ENCODE results near the gene SPATA31D3.
"Not testable (repeated sequence)": the region's sequence is repeated elsewhere in the genome, so short reads cannot be mapped to it uniquely, and the experiment has no call there.

Gene SPATA31D3

GRCh38 chr9:81979196-81979595 is 35.9 kb downstream of the SPATA31D3 start:
- H3K36me3 ChIP-seq (ENCODE audit: insufficient read depth, insufficient read length, low read length), result no peaks in the 10 kb centered on the region
- H3K4me3 ChIP-seq (ENCODE audit: insufficient read length, low read depth), result no peak overlapping the region
- H3K9ac ChIP-seq (ENCODE audit: insufficient read length, low read depth), result no peak overlapping the region
- H3K9me3 ChIP-seq (ENCODE audit: insufficient read depth, low read length), result no peaks in the 10 kb centered on the region
- no peak for DNase-seq (ENCODE audit: low read depth, low spot score)
- H3K4me1 ChIP-seq (ENCODE audit: insufficient read depth, insufficient read length), result no peaks in the 10 kb centered on the region
- no peak for TF ChIP-seq SUZ12 (IDR thresholded peaks at IDR 0.05; ENCODE audit: extremely low read depth, insufficient read depth, insufficient read length)
- no peak for TF ChIP-seq ZNF274 (IDR thresholded peaks at IDR 0.05; ENCODE audit: low read depth, low read length)
- no peak for TF ChIP-seq YY1 (IDR thresholded peaks at IDR 0.05; ENCODE audit: insufficient read depth, insufficient read length)
- no peaks in the 10 kb centered on the region for H3K27me3 ChIP-seq (ENCODE audit: insufficient read depth, insufficient read length)

- Histone ChIP-seq H3K4me3 (ENCODE audit: insufficient read length, low read depth) (no peak overlapping the region), H3K9ac (ENCODE audit: insufficient read length, low read depth) (no peak overlapping the region), H3K4me1 (ENCODE audit: insufficient read depth, insufficient read length) (no peaks in the 10 kb centered on the region), H3K9me3 (ENCODE audit: insufficient read depth, low read length) (no peaks in the 10 kb centered on the region), H3K36me3 (ENCODE audit: insufficient read depth, insufficient read length, low read length) (no peaks in the 10 kb centered on the region), H3K27me3 (ENCODE audit: insufficient read depth, insufficient read length) (no peaks in the 10 kb centered on the region)
- TF ChIP-seq SUZ12 (IDR thresholded peaks at IDR 0.05; ENCODE audit: extremely low read depth, insufficient read depth, insufficient read length), result no peak
- TF ChIP-seq ZNF274 (IDR thresholded peaks at IDR 0.05; ENCODE audit: low read depth, low read length), result no peak
- TF ChIP-seq YY1 (IDR thresholded peaks at IDR 0.05; ENCODE audit: insufficient read depth, insufficient read length), result no peak
- no peak for DNase-seq (ENCODE audit: low read depth, low spot score)
These were observed 37.3 kb downstream of the SPATA31D3 start for GRCh38 chr9:81980568-81980967.

- Histone ChIP-seq H3K4me3 (ENCODE audit: insufficient read length, low read depth) (no peak overlapping the region), H3K36me3 (ENCODE audit: insufficient read depth, insufficient read length, low read length) (no peaks in the 10 kb centered on the region), H3K9ac (ENCODE audit: insufficient read length, low read depth) (no peak overlapping the region), H3K4me1 (ENCODE audit: insufficient read depth, insufficient read length) (no peaks in the 10 kb centered on the region), H3K27me3 (ENCODE audit: insufficient read depth, insufficient read length) (no peaks in the 10 kb centered on the region), H3K9me3 (ENCODE audit: insufficient read depth, low read length) (no peaks in the 10 kb centered on the region)
- TF ChIP-seq ZNF274 (IDR thresholded peaks at IDR 0.05; ENCODE audit: low read depth, low read length) (no peak), SUZ12 (IDR thresholded peaks at IDR 0.05; ENCODE audit: extremely low read depth, insufficient read depth, insufficient read length) (no peak)
- DNase-seq (ENCODE audit: low read depth, low spot score), result no peak
These were observed 38.6 kb downstream of the SPATA31D3 start for GRCh38 chr9:81981883-81982282.

- Histone ChIP-seq H3K9ac (ENCODE audit: insufficient read length, low read depth) (no peak overlapping the region), H3K27me3 (ENCODE audit: insufficient read depth, insufficient read length) (no peaks in the 10 kb centered on the region), H3K4me3 (ENCODE audit: insufficient read length, low read depth) (no peak overlapping the region), H3K36me3 (ENCODE audit: insufficient read depth, insufficient read length, low read length) (no peaks in the 10 kb centered on the region), H3K4me1 (ENCODE audit: insufficient read depth, insufficient read length) (no peaks in the 10 kb centered on the region), H3K9me3 (ENCODE audit: insufficient read depth, low read length) (no peaks in the 10 kb centered on the region)
- DNase-seq (ENCODE audit: low read depth, low spot score), result no peak
- TF ChIP-seq SUZ12 (IDR thresholded peaks at IDR 0.05; ENCODE audit: extremely low read depth, insufficient read depth, insufficient read length), result no peak
- TF ChIP-seq ZNF274 (IDR thresholded peaks at IDR 0.05; ENCODE audit: low read depth, low read length), result no peak
- TF ChIP-seq YY1 (IDR thresholded peaks at IDR 0.05; ENCODE audit: insufficient read depth, insufficient read length), result no peak
These were observed 41.6 kb downstream of the SPATA31D3 start for GRCh38 chr9:81984928-81985327.

GRCh38 chr9:81986051-81986450 is 42.8 kb downstream of the SPATA31D3 start:
- Histone ChIP-seq H3K4me3 (ENCODE audit: insufficient read length, low read depth) (no peak overlapping the region), H3K4me1 (ENCODE audit: insufficient read depth, insufficient read length) (no peaks in the 10 kb centered on the region)
- TF ChIP-seq SUZ12 (IDR thresholded peaks at IDR 0.05; ENCODE audit: extremely low read depth, insufficient read depth, insufficient read length), result no peak
- TF ChIP-seq YY1 (IDR thresholded peaks at IDR 0.05; ENCODE audit: insufficient read depth, insufficient read length), result no peak
- no peak for TF ChIP-seq ZNF274 (IDR thresholded peaks at IDR 0.05; ENCODE audit: low read depth, low read length)

GRCh38 chr9:81988472-81988871 is 45.2 kb downstream of the SPATA31D3 start, which contains the start of gene SPATA31D1:
TSS of gene SPATA31D1 (plus strand) at chr9:81988772. CDS start at chr9:81988819, 47 bp downstream.
- not testable (repeated sequence) for H3K4me1 ChIP-seq (ENCODE audit: insufficient read depth, insufficient read length); DNase-seq (ENCODE audit: low read depth, low spot score); H3K4me3 ChIP-seq (ENCODE audit: insufficient read length, low read depth); H3K9me3 ChIP-seq (ENCODE audit: insufficient read depth, low read length); H3K27me3 ChIP-seq (ENCODE audit: insufficient read depth, insufficient read length); H3K9ac ChIP-seq (ENCODE audit: insufficient read length, low read depth); H3K36me3 ChIP-seq (ENCODE audit: insufficient read depth, insufficient read length, low read length)

More at GRCh38 chr9:81986051-81986450, 42.8 kb downstream of the SPATA31D3 start:
- Histone ChIP-seq H3K9me3 (ENCODE audit: insufficient read depth, low read length) (no peaks in the 10 kb centered on the region), H3K27me3 (ENCODE audit: insufficient read depth, insufficient read length) (no peaks in the 10 kb centered on the region), H3K36me3 (ENCODE audit: insufficient read depth, insufficient read length, low read length) (no peaks in the 10 kb centered on the region), H3K9ac (ENCODE audit: insufficient read length, low read depth) (no peak overlapping the region)
- DNase-seq (ENCODE audit: low read depth, low spot score), result no peak

- TF ChIP-seq YY1 (IDR thresholded peaks at IDR 0.05; ENCODE audit: insufficient read depth, insufficient read length) (no peak), SUZ12 (IDR thresholded peaks at IDR 0.05; ENCODE audit: extremely low read depth, insufficient read depth, insufficient read length) (no peak), ZNF274 (IDR thresholded peaks at IDR 0.05; ENCODE audit: low read depth, low read length) (no peak)
- Histone ChIP-seq H3K9ac (ENCODE audit: insufficient read length, low read depth) (no peak overlapping the region), H3K4me1 (ENCODE audit: insufficient read depth, insufficient read length) (no peaks in the 10 kb centered on the region), H3K9me3 (ENCODE audit: insufficient read depth, low read length) (no peaks in the 10 kb centered on the region), H3K27me3 (ENCODE audit: insufficient read depth, insufficient read length) (no peaks in the 10 kb centered on the region), H3K4me3 (ENCODE audit: insufficient read length, low read depth) (no peak overlapping the region), H3K36me3 (ENCODE audit: insufficient read depth, insufficient read length, low read length) (no peaks in the 10 kb centered on the region)
- DNase-seq (ENCODE audit: low read depth, low spot score), result no peak
These were observed 46.4 kb downstream of the SPATA31D3 start for GRCh38 chr9:81989700-81990099.

GRCh38 chr9:81993656-81994055 is 50.4 kb downstream of the SPATA31D3 start:
- TF ChIP-seq SUZ12 (IDR thresholded peaks at IDR 0.05; ENCODE audit: extremely low read depth, insufficient read depth, insufficient read length) (no peak), ZNF274 (IDR thresholded peaks at IDR 0.05; ENCODE audit: low read depth, low read length) (no peak), YY1 (IDR thresholded peaks at IDR 0.05; ENCODE audit: insufficient read depth, insufficient read length) (no peak)

More at GRCh38 chr9:81993656-81994055, 50.4 kb downstream of the SPATA31D3 start:
- Histone ChIP-seq H3K27me3 (ENCODE audit: insufficient read depth, insufficient read length) (no peaks in the 10 kb centered on the region), H3K9ac (ENCODE audit: insufficient read length, low read depth) (no peak overlapping the region), H3K4me1 (ENCODE audit: insufficient read depth, insufficient read length) (no peaks in the 10 kb centered on the region), H3K9me3 (ENCODE audit: insufficient read depth, low read length) (no peaks in the 10 kb centered on the region), H3K36me3 (ENCODE audit: insufficient read depth, insufficient read length, low read length) (no peaks in the 10 kb centered on the region), H3K4me3 (ENCODE audit: insufficient read length, low read depth) (no peak overlapping the region)
- DNase-seq (ENCODE audit: low read depth, low spot score), result no peak

Measured in NT2/D1 (cell line).